H1 (cell line): ENCODE measurements around the gene PIGL. TPM values are rescaled to one million over a fixed set of nuclear protein-coding genes. Genes with fewer than 3 reads are reported as not detected.

ENCODE experiments used
- CTCF ChIA-PET: fragments of 300-600 bp; sonication (Branson Sonifier 250); formaldehyde crosslinking; loops from one replicate; lab custom pipeline; 2021; ENCODE audit not compliant: partially characterized antibody; lab: Charles Lee
- POLR2A ChIA-PET: fragments of 300-600 bp; sonication (Branson Sonifier 250); formaldehyde crosslinking; loops from one replicate; lab custom pipeline; 2021; ENCODE audit warnings: inconsistent platforms; ENCODE audit not compliant: partially characterized antibody; lab: Charles Lee
- DNase-seq, 2 experiments: peaks; one replicate each; pipeline versions ENCODE4 v3.0.0 to v3.0.0-alpha.2; 2010 to 2022; ENCODE audit warnings: low spot score in 2 of 2, low read depth in 1 of 2, mixed read lengths in 1 of 2
- FAIRE-seq: peaks from 2 replicates; lab custom pipeline; 2011; peaks lifted over from hg19 to GRCh38; lab: Jason Lieb, UNC
- H2AFZ ChIP-seq: 2 replicates; pipeline ENCODE4 v1.8.1; 2012; ENCODE audit warnings: low read length, inconsistent platforms
- H2AK5ac ChIP-seq: 2 replicates; pipeline ENCODE4 v1.6.1; 2013; ENCODE audit warnings: low read depth, low read length
- H2BK120ac ChIP-seq: replicated peaks from 2 replicates; pipeline ENCODE3; 2013; ENCODE audit warnings: low read depth, low read length, inconsistent platforms
- H2BK12ac ChIP-seq: 2 replicates; pipeline ENCODE4 v1.6.1; 2013; ENCODE audit warnings: low read depth, low read length
- H2BK15ac ChIP-seq: 2 replicates; pipeline ENCODE4 v1.6.1; 2013; ENCODE audit warnings: low read length
- H2BK20ac ChIP-seq: 2 replicates; pipeline ENCODE4 v1.6.1; 2013; ENCODE audit warnings: low read length
- H2BK5ac ChIP-seq: 2 replicates; pipeline ENCODE4 v1.6.1; 2013; ENCODE audit warnings: low read depth, low read length
- H3K14ac ChIP-seq: 2 replicates; pipeline ENCODE4 v1.6.1; 2013; ENCODE audit warnings: inconsistent platforms; ENCODE audit not compliant: insufficient read length
- H3K18ac ChIP-seq: 2 replicates; pipeline ENCODE4 v1.6.1; 2013; ENCODE audit warnings: low read length; ENCODE audit errors: extremely low read depth
- H3K23ac ChIP-seq: 2 replicates; pipeline ENCODE4 v1.6.1; 2013; ENCODE audit warnings: inconsistent platforms; ENCODE audit not compliant: insufficient read length
- H3K23me2 ChIP-seq: 2 replicates; pipeline ENCODE4 v1.6.1; 2013; ENCODE audit warnings: low read depth, low read length
- H3K27ac ChIP-seq: 2 replicates; pipeline ENCODE4 v1.6.1; 2011; ENCODE audit warnings: low read depth, low read length, inconsistent platforms
- H3K27me3 ChIP-seq, 4 experiments: replicated peaks in 1 of 4; 1 replicate in 1 of 4; 2 replicates in 3 of 4; pipeline versions ENCODE4 v1.6.1 to v1.8.1; 2011 to 2013; ENCODE audit warnings: low read length in 3 of 4, mild to moderate bottlenecking in 3 of 4, inconsistent platforms in 2 of 4, mixed read lengths in 2 of 4, moderate library complexity in 1 of 4; ENCODE audit not compliant: control insufficient read depth in 3 of 4, insufficient read depth in 3 of 4; ENCODE audit errors: extremely low read depth in 1 of 4
- H3K36me3 ChIP-seq, 4 experiments: 2 replicates each; pipeline versions ENCODE4 v1.6.1 to v1.8.1; 2011 to 2013; ENCODE audit warnings: mild to moderate bottlenecking in 4 of 4, low read length in 3 of 4, moderate library complexity in 2 of 4, control low read depth in 1 of 4, inconsistent platforms in 1 of 4; ENCODE audit not compliant: insufficient read depth in 4 of 4, control insufficient read depth in 2 of 4
- H3K4ac ChIP-seq: replicated peaks from 2 replicates; pipeline ENCODE3; 2013; ENCODE audit warnings: low read length, low read depth, mixed read lengths, inconsistent platforms; ENCODE audit not compliant: insufficient read length
- H3K4me1 ChIP-seq, 4 experiments: replicated peaks in 1 of 4; 1 replicate in 1 of 4; 2 replicates in 3 of 4; pipeline versions ENCODE4 v1.6.1 to v1.8.1; 2011 to 2013; ENCODE audit warnings: low read length in 3 of 4, inconsistent platforms in 2 of 4, mixed read lengths in 1 of 4; ENCODE audit not compliant: insufficient read depth in 4 of 4, control insufficient read depth in 3 of 4
- H3K4me2 ChIP-seq, 2 experiments: 2 replicates each; pipeline versions ENCODE4 v1.6.1 to v1.8.1; 2011 to 2013; ENCODE audit warnings: low read depth in 2 of 2, low read length in 2 of 2, control low read depth in 1 of 2, inconsistent platforms in 1 of 2, mild to moderate bottlenecking in 1 of 2; ENCODE audit not compliant: insufficient read depth in 1 of 2
- H3K4me3 ChIP-seq, 4 experiments: fragments of 200-600, 300-600 bp in 1 of 4; sonication (generic), shearing (Covaris generic), sonication (Bioruptor Twin) in 1 of 4; 2 replicates each; pipeline versions ENCODE4 v1.5.1 to v1.8.1; 2011 to 2016; ENCODE audit warnings: low read length in 4 of 4, low read depth in 3 of 4, control low read depth in 2 of 4, inconsistent platforms in 2 of 4, mild to moderate bottlenecking in 2 of 4, mixed read lengths in 1 of 4, moderate library complexity in 1 of 4; ENCODE audit not compliant: insufficient read depth in 2 of 4; ENCODE audit errors: extremely low read depth in 1 of 4
- H3K56ac ChIP-seq: replicated peaks from 2 replicates; pipeline ENCODE3; 2013; ENCODE audit warnings: low read depth, mild to moderate bottlenecking, mixed read lengths, low read length, inconsistent platforms; ENCODE audit not compliant: insufficient read length
- H3K79me1 ChIP-seq: 2 replicates; pipeline ENCODE4 v1.6.1; 2013; ENCODE audit warnings: low read depth, low read length, control low read depth
- H3K79me2 ChIP-seq, 2 experiments: 2 replicates each; pipeline versions ENCODE4 v1.6.1 to v1.8.1; 2012 to 2013; ENCODE audit warnings: low read length in 2 of 2, mild to moderate bottlenecking in 2 of 2, inconsistent platforms in 1 of 2; ENCODE audit not compliant: insufficient read depth in 2 of 2, control insufficient read depth in 1 of 2
- H3K9ac ChIP-seq, 4 experiments: replicated peaks in 1 of 4; 1 replicate in 1 of 4; 2 replicates in 3 of 4; pipeline versions ENCODE4 v1.6.1 to v1.8.1; 2011 to 2013; ENCODE audit warnings: low read depth in 3 of 4, low read length in 3 of 4, control low read depth in 2 of 4, mild to moderate bottlenecking in 2 of 4, moderate library complexity in 2 of 4, inconsistent platforms in 1 of 4; ENCODE audit errors: extremely low read depth in 1 of 4
- H3K9me3 ChIP-seq, 2 experiments: 2 replicates each; pipeline versions ENCODE4 v1.6.1 to v1.8.1; 2012 to 2013; ENCODE audit warnings: mild to moderate bottlenecking in 2 of 2, moderate library complexity in 2 of 2, control low read depth in 1 of 2, inconsistent platforms in 1 of 2, low read depth in 1 of 2, low read length in 1 of 2, mixed read lengths in 1 of 2; ENCODE audit not compliant: insufficient read depth in 2 of 2
- H4K20me1 ChIP-seq, 2 experiments: replicated peaks in 1 of 2; 2 replicates each; pipeline versions ENCODE3 to v1.8.1; 2011 to 2013; ENCODE audit warnings: inconsistent platforms in 2 of 2, low read length in 2 of 2, mild to moderate bottlenecking in 1 of 2; ENCODE audit not compliant: insufficient read depth in 2 of 2, control insufficient read depth in 1 of 2
- H4K5ac ChIP-seq: 2 replicates; pipeline ENCODE4 v1.6.1; 2013; ENCODE audit warnings: low read length, low read depth, mixed read lengths, inconsistent platforms; ENCODE audit not compliant: insufficient read length
- H4K8ac ChIP-seq: 2 replicates; pipeline ENCODE4 v1.8.0; 2013; ENCODE audit warnings: mild to moderate bottlenecking, moderate library complexity, low read length, inconsistent platforms; ENCODE audit not compliant: insufficient read depth; ENCODE audit errors: extremely low read depth
- H4K91ac ChIP-seq: replicated peaks from 2 replicates; pipeline ENCODE3; 2013; ENCODE audit warnings: low read length, mixed read lengths, inconsistent platforms; ENCODE audit not compliant: insufficient read length
- ATF2 ChIP-seq: IDR thresholded peaks from 2 replicates; pipeline ENCODE4 v1.6.1; 2012; ENCODE audit warnings: low read length, inconsistent platforms
- BACH1 ChIP-seq: IDR thresholded peaks from 2 replicates; pipeline ENCODE4 v1.6.1; 2012; ENCODE audit warnings: low read length, improper control_type of control experiment
- BRCA1 ChIP-seq: IDR thresholded peaks from 2 replicates; pipeline ENCODE4 v1.6.1; 2012; ENCODE audit warnings: low read depth, low read length, improper control_type of control experiment
- CBX8 ChIP-seq: fragments of 300-800, 300-1000 bp; sonication (generic); IDR thresholded peaks from 2 replicates; pipeline ENCODE4 v1.7.1; 2016; ENCODE audit warnings: low read depth, low read length, borderline replicate concordance
- CHD1 ChIP-seq: IDR thresholded peaks from 2 replicates; pipeline ENCODE4 v1.6.1; 2012; ENCODE audit warnings: low read depth, low read length, improper control_type of control experiment
- CHD2 ChIP-seq: IDR thresholded peaks from 2 replicates; pipeline ENCODE4 v1.6.1; 2012; ENCODE audit warnings: low read length, improper control_type of control experiment
- CREB1 ChIP-seq: IDR thresholded peaks from 2 replicates; pipeline ENCODE4 v1.6.1; 2012; ENCODE audit warnings: inconsistent platforms
- CTBP2 ChIP-seq: IDR thresholded peaks from 2 replicates; pipeline ENCODE4 v1.7.0; 2011; ENCODE audit warnings: borderline replicate concordance, mild to moderate bottlenecking, moderate library complexity, mixed read lengths, low read length; ENCODE audit not compliant: insufficient read depth, insufficient read length
- EZH2 ChIP-seq: fragments of 200-600 bp; sonication (generic); IDR thresholded peaks from 2 replicates; pipeline ENCODE4 v1.7.1; 2012; ENCODE audit warnings: low read depth, mild to moderate bottlenecking, moderate library complexity, low read length, inconsistent platforms; ENCODE audit not compliant: severe bottlenecking
- FOSL1 ChIP-seq: IDR thresholded peaks from 2 replicates; pipeline ENCODE4 v1.6.1; 2011; ENCODE audit warnings: mild to moderate bottlenecking, low read depth, low read length, moderate library complexity; ENCODE audit not compliant: insufficient read depth
- GABPA ChIP-seq: IDR thresholded peaks from 2 replicates; pipeline ENCODE4 v1.6.1; 2011; ENCODE audit warnings: mild to moderate bottlenecking, low read length, moderate library complexity, borderline replicate concordance; ENCODE audit not compliant: insufficient read depth
- JUND ChIP-seq: IDR thresholded peaks from 2 replicates; pipeline ENCODE4 v1.6.1; 2011; ENCODE audit warnings: mild to moderate bottlenecking, improper control_type of control experiment, low read length
- KDM1A ChIP-seq: fragments of 200-600, 300-600 bp; sonication (generic); IDR thresholded peaks from 2 replicates; pipeline ENCODE4 v1.7.1; 2016; ENCODE audit warnings: mild to moderate bottlenecking, low read length, borderline replicate concordance
- WGBS, 2 experiments: shearing (Covaris generic) in 1 of 2; methylation state at CpG; one replicate each; pipeline versions ENCODE4 v1.1.6 to v1.1.7; 2013 to 2015; ENCODE audit warnings: low lambda C conversion rate in 2 of 2, mixed read lengths in 2 of 2, inconsistent platforms in 1 of 2, low coverage in 1 of 2, missing lambda C conversion rate in 1 of 2; ENCODE audit not compliant: insufficient replicate concordance in 2 of 2, insufficient coverage in 1 of 2, insufficient read length in 1 of 2; ENCODE audit errors: extremely low coverage in 1 of 2, missing lambda C conversion rate in 1 of 2; 5-methylcytosine and 5-hydroxymethylcytosine counted together
- polyA plus RNA-seq, 7 experiments: library from polyadenylated mRNA; depleted of rRNA in 3 of 7; stranded (reverse) in 5 of 7; unstranded in 2 of 7; fragments of >200 nt in 5 of 7; fragments of 200-250 nt in 2 of 7; gene quantifications; 1 replicate in 5 of 7; 2 replicates in 1 of 7; 4 replicates in 1 of 7; pipeline versions ENCODE4 v1.2.1 to v1.2.3, GENCODE V29; 2011 to 2013; ENCODE audit warnings: missing spikeins in 2 of 7, mixed read lengths in 2 of 7
- total RNA-seq: library from RNA; stranded (reverse); fragmentation: NEBNext Ultra II Directional; extraction: Animal tissue kit (Norgen Biotek cat#: 25700); gene quantifications from 2 replicates; pipeline ENCODE4 v1.2.1, GENCODE V29; 2021

The PIGL gene
- total and polyA plus RNA-seq, 2 of the 8 experiments (the other 6 are each of a cell fraction or from before 2014, with no cell fraction given), result 28.4 to 30.8 TPM

GRCh38 chr17:16293931-16294330, 76.9 kb downstream of the PIGL start:
- H4K20me1 ChIP-seq, result peaks cover 2% of the 10 kb centered on the region in 2 experiments
- no peak overlapping the region for H2BK120ac ChIP-seq
- H3K27me3 ChIP-seq, result no peaks in the 10 kb centered on the region
- H2BK12ac ChIP-seq, result no peak overlapping the region
- no peak overlapping the region for H3K56ac ChIP-seq
- H2AK5ac ChIP-seq, result no peak overlapping the region
- H4K5ac ChIP-seq, result no peak overlapping the region
- no peak overlapping the region for H3K4me2 ChIP-seq
- no peaks in the 10 kb centered on the region for H3K36me3 ChIP-seq
- H3K23ac ChIP-seq, result no peak overlapping the region
- no peak overlapping the region for H2BK5ac ChIP-seq
- H4K91ac ChIP-seq, result no peak overlapping the region
- no peak overlapping the region for H3K4ac ChIP-seq
- no peak overlapping the region for H4K8ac ChIP-seq
- H3K4me1 ChIP-seq, result peaks cover 0 to 5% (median 4%) of the 10 kb centered on the region in 4 experiments; a peak in 4 of 7 replicates
- H3K9ac ChIP-seq, result no peak overlapping the region
- H2BK15ac ChIP-seq, result no peak overlapping the region
- WGBS, 2 experiments, result 91% methylated on average over 3 of the region's 3 CpGs; no CpG with 5 or more reads in 1 of the 2 experiments
- no peak overlapping the region for H2BK20ac ChIP-seq
- H3K18ac ChIP-seq, result no peak overlapping the region
- H3K79me2 ChIP-seq, result no peaks in the 10 kb centered on the region
- no peak overlapping the region for H3K4me3 ChIP-seq
- no peak overlapping the region for H2AFZ ChIP-seq
- POLR2A ChIA-PET, result interaction anchor here (0.5 to 0.8 kb wide), 2 partner anchors 8 to 130 kb away, joined by 3 read pairs; no protein-coding TSS in a partner anchor
- no peaks in the 10 kb centered on the region; the same call in 1 of the 2 replicates for H3K79me1 ChIP-seq
- CTCF ChIA-PET, result interaction anchor here (1.5 to 4.0 kb wide), 3 partner anchors 9 to 34 kb away, joined by 3 to 37 read pairs (median 8); no protein-coding TSS in a partner anchor
- H3K14ac ChIP-seq, result no peak overlapping the region
- FAIRE-seq, result no peak
- H3K23me2 ChIP-seq, result no peaks in the 10 kb centered on the region
- no peak overlapping the region for H3K27ac ChIP-seq
- DNase-seq, result no peak
- TF ChIP-seq ATF2 (no peak), BACH1 (no peak), EZH2 (no peak), CHD2 (no peak), KDM1A (no peak), CBX8 (no peak), CHD1 (no peak), BRCA1 (no peak), FOSL1 (no peak), CTBP2 (no peak), GABPA (no peak), JUND (no peak), CREB1 (no peak)
- no peaks in the 10 kb centered on the region for H3K9me3 ChIP-seq
